ENCODE results near the gene HOXD12. TPM values are rescaled to one million over a fixed set of nuclear protein-coding genes. Genes with fewer than 3 reads are reported as not detected.

HOXD12 gene
- total RNA-seq, 4 donors from 2014 or later, result not detected

DNA sequence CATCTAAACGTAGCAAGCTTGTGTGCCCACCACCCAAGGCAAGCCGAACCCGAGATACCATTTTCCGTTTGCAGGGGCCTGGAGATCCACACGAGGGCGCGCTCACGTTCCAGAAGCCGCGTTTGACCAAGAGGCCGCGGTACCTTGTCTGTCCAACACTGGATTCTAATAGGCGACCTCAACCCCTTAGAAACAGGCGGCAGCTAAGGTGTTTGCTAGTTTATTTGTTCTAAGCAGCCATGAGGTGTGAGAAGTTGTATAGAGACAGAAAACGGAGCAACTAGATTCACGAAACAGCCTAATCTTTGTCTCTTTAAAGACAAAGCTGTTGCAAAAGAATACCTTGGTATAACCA, 11.7 kb downstream of the HOXD12 start:
- H3K9me3 ChIP-seq, result no peaks in the 10 kb centered on the region
- H3K36me3 ChIP-seq, result no peaks in the 10 kb centered on the region
- peaks cover 0 to 36% (median 20%) of the 10 kb centered on the region in 3 donors for H3K4me1 ChIP-seq
- no peak for ATAC-seq
- H3K27ac ChIP-seq, result no peak overlapping the region
- WGBS, 2 donors (ENCODE audit: low coverage in 1 of 2), result 1 to 6% methylated on average over 11 to 16 of the region's 16 CpGs
- H3K27me3 ChIP-seq, result peaks cover 99% of the 10 kb centered on the region
- H3K4me3 ChIP-seq, result no peak overlapping the region
- TF ChIP-seq CTCF (IDR thresholded peaks at IDR 0.05) (peak in 1 of 4 experiments; percentile 57), POLR2AphosphoS5 (IDR thresholded peaks at IDR 0.05) (no peak), POLR2A (IDR thresholded peaks at IDR 0.05) (no peak)

DNA sequence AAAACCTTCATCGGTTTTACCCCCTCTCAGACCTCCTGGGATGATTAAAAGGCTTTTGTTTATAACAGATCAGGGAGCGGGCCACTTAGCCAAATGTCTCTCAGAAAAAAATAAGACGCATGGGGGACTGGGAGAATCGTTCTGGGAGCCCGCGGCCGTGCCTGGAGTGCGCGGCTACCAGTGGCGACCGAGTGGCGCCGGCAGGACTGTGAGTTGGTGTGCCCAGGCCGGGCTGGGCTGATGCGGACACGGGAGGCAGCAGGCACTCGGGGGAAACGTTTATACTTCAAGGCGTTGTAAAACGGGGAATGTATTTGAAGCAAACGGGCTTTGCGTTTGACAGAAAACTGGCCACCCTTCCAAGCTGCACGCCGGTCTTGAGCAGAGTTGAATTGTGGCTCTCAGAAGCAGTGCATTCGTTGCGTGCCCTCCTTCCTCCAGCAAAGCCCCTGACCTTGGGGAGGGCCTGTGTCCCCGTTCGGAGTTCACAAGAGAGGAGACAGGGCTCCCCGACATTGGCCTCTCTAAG, 12.3 kb downstream of the HOXD12 start:
- no peak overlapping the region for H3K27ac ChIP-seq
- H3K4me3 ChIP-seq, result no peak overlapping the region
- H3K27me3 ChIP-seq, result peaks cover 99% of the 10 kb centered on the region

DNA sequence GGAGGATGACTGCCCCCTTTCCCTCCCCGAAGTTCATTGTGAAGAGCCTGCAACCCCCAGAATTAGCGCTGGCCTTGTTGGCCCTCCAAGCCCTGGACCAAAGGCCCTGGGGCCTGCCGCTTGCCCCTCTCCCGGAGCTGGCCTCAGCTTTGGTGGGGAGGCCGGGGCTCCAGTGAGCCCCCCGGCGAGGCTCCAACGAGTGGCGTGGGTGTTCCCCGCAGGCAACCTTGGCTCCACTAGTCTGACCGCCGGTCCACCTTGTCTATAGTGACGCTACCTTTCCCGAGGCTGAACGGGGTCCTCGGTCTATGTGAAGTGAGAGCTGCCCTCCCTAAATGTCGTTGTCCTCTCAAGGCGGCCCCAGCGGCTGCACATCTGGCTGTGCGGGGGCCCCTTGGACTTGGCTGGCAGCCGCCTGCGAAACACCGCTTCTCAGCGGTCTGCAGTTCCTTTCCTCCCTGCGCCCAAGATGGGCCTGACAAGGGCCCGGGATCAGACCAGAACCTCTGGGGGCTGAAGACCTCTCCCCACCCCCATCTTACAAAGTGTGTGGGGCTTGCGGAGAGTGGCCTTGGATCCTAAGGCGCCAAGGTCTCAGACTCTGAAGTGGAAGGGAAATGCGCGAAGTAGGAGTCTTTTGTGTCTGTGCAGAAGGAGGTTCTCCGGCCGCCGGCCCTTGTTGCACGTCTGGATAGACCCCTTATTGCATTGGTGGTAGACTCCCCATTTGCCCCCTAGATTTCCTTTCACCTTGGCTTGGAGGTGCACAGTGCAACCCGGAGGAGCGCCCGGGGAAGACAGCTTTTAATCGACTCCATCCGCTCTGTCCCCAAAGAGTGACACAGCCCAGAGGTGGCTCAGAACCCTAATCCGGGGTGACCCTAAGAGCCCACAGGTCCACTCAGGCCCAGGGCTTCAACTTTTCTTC, 13.0 kb downstream of the HOXD12 start:
- Histone ChIP-seq H3K4me1 (peaks cover 0 to 25% (median 11%) of the 10 kb centered on the region in 3 donors), H3K9me3 (no peaks in the 10 kb centered on the region), H3K27me3 (peaks cover 100% of the 10 kb centered on the region), H3K27ac (no peak overlapping the region), H3K36me3 (no peaks in the 10 kb centered on the region), H3K4me3 (no peak overlapping the region)
- TF ChIP-seq CTCF (IDR thresholded peaks at IDR 0.05), result no peak
- no peak for TF ChIP-seq EP300 (IDR thresholded peaks at IDR 0.05)
- TF ChIP-seq POLR2AphosphoS5 (IDR thresholded peaks at IDR 0.05), result no peak
- no peak for TF ChIP-seq POLR2A (IDR thresholded peaks at IDR 0.05)
- ATAC-seq, result no peak
- 0 to 13% methylated on average over 6 to 8 of the region's 40 CpGs for whole genome bisulfite sequencing, 2 donors (ENCODE audit: low coverage in 1 of 2)

More for the DNA sequence above, 12.3 kb downstream of the HOXD12 start:
- Histone ChIP-seq H3K36me3 (no peaks in the 10 kb centered on the region), H3K4me1 (peaks cover 0 to 32% (median 15%) of the 10 kb centered on the region in 3 donors), H3K9me3 (no peaks in the 10 kb centered on the region)
- no peak for TF ChIP-seq CTCF (IDR thresholded peaks at IDR 0.05)
- no peak for TF ChIP-seq POLR2A (IDR thresholded peaks at IDR 0.05)
- TF ChIP-seq POLR2AphosphoS5 (IDR thresholded peaks at IDR 0.05), result no peak
- TF ChIP-seq EP300 (IDR thresholded peaks at IDR 0.05), result no peak
- WGBS, 2 donors (ENCODE audit: low coverage in 1 of 2), result 0 to 6% methylated on average over 5 to 10 of the region's 29 CpGs
- ATAC-seq, result no peak

DNA sequence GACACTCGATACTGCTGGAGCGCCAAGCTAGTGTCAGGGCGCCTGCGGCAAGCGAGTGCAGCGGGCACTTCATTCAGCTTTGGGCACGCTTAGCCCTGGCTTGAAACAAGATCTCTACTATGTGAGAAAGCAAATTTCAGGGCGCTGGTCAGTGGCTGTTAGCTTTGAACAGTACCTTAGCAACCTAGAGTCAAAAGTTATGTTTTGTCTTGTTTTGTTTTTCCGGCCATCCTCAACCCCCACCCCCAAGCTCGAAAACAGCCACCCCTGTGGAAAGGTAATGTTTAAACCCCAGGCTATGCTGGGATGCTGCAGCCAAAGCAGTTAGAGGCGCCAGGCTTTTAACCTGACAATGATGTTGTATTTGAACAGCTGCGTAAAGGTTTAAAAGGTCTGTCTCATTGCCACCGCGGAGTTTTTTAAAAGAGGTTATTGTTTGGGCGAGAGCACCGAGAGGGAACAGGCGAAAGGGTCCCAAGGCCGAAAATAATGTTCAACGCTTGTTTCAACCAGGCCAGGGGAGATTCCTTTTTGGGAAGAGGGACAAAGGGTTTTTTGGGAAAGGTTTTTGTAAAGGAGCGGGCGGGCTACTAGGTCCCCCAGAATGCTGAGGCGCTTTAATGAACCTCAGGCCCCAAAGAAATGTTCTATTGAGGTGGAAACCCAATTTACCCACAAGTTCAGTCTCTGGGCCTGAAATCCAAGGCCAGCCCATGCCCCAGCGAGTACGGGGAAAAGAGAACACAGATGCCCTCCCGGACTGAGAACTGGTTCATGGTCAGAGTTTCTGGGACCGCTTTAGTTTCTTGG, 14.7 kb downstream of the HOXD12 start:
- ATAC-seq, result no peak
- no peaks in the 10 kb centered on the region for H3K36me3 ChIP-seq
- no peaks in the 10 kb centered on the region for H3K9me3 ChIP-seq
- no peak for TF ChIP-seq POLR2AphosphoS5 (IDR thresholded peaks at IDR 0.05)
- no peak for TF ChIP-seq POLR2A (IDR thresholded peaks at IDR 0.05)
- no peak for TF ChIP-seq CTCF (IDR thresholded peaks at IDR 0.05)
- TF ChIP-seq EP300 (IDR thresholded peaks at IDR 0.05), result no peak
- H3K4me3 ChIP-seq, result no peak overlapping the region
- WGBS, 2 donors (ENCODE audit: low coverage in 1 of 2), result 9 to 16% methylated on average over 8 to 20 of the region's 26 CpGs
- no peak overlapping the region for H3K27ac ChIP-seq
- peaks cover 100% of the 10 kb centered on the region for H3K27me3 ChIP-seq
- peaks cover 0 to 9% (median 0%) of the 10 kb centered on the region in 3 donors for H3K4me1 ChIP-seq

Measured in gastroesophageal sphincter (tissue), 4 donors.